Upper lobe of right lung (tissue), 1 donor: ENCODE results near the gene GPR50. TPM values are rescaled to one million over a fixed set of nuclear protein-coding genes. Genes with fewer than 3 reads are reported as not detected.

ENCODE experiments used
- ATAC-seq: fragments of 200-7000 bp; cut with Tn5 transposase; one replicate; pipeline ENCODE4 v1.9.1; 2020; ENCODE audit warnings: mild to moderate bottlenecking, moderate library complexity
- DNase-seq: peaks from one replicate; pipeline ENCODE4 v3.0.0-alpha.2; 2020
- H3K27ac ChIP-seq: fragments of 200-600 bp; one replicate; pipeline ENCODE4 v1.8.0; 2022
- H3K27me3 ChIP-seq: fragments of 200-600 bp; one replicate; pipeline ENCODE4 v1.8.0; 2022; ENCODE audit warnings: mild to moderate bottlenecking
- H3K36me3 ChIP-seq: fragments of 200-600 bp; one replicate; pipeline ENCODE4 v1.8.0; 2022
- H3K4me1 ChIP-seq: fragments of 200-600 bp; one replicate; pipeline ENCODE4 v1.8.0; 2022
- H3K4me3 ChIP-seq: fragments of 200-600 bp; one replicate; pipeline ENCODE4 v1.8.0; 2022; ENCODE audit warnings: mild to moderate bottlenecking
- H3K9me3 ChIP-seq: fragments of 200-600 bp; one replicate; pipeline ENCODE4 v1.8.0; 2022
- CTCF ChIP-seq: fragments of 200-600 bp; IDR thresholded peaks from one replicate; pipeline ENCODE4 v1.8.0; 2022; ENCODE audit warnings: antibody characterized with exemption
- intact Hi-C: fragments of 100-400 bp; cut with DNase I; formaldehyde crosslinking; loops from one replicate; pipeline ENCODE4 v1.11.0; 2022
- total RNA-seq: library from RNA; stranded (reverse); fragmentation: NEBNext Ultra II Directional; extraction: Animal tissue kit (Norgen Biotek cat#: 25700); gene quantifications from one replicate; pipeline ENCODE4 v1.2.1, GENCODE V29; 2021
- donor health status: DM: no; HTN: yes; CAD: no; lungs with severe emphysema.

GPR50 gene
- total RNA-seq, 1 donor from 2014 or later: not detected

DNA sequence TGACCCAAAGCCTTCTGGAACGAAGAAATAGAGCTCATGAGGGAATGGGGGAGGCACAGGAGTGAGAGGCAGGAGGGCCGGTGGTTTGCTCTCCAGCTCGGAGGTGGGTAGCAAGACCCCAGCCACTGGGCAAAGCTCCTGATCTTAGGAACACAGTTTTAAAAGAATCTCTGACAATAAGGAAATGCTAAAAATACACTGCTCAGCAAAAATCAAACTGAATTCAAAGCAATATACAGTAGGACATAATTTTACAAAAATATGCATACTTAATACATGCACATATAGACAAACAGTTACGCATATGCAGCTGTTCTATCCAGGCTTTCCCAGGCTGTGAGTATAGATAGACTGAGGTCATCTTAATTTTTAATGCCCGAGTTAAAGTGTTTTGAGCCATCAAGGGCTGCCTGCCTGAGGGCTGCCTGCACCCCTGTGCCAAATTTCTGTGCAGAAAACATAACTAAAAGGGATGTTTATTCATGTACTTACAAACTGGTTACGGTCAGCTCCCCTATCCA is 6.9 kb downstream of the GPR50 start:
- H3K36me3 ChIP-seq: no peaks in the 10 kb centered on the region
- H3K27me3 ChIP-seq: peaks cover 10% of the 10 kb centered on the region
- TF ChIP-seq CTCF: no peak
- no peak overlapping the region for H3K27ac ChIP-seq
- DNase-seq: no peak
- H3K4me3 ChIP-seq: no peak overlapping the region
- no peaks in the 10 kb centered on the region for H3K9me3 ChIP-seq
- no peak for ATAC-seq
- intact Hi-C loops: no loop called here
- no peaks in the 10 kb centered on the region for H3K4me1 ChIP-seq

DNA sequence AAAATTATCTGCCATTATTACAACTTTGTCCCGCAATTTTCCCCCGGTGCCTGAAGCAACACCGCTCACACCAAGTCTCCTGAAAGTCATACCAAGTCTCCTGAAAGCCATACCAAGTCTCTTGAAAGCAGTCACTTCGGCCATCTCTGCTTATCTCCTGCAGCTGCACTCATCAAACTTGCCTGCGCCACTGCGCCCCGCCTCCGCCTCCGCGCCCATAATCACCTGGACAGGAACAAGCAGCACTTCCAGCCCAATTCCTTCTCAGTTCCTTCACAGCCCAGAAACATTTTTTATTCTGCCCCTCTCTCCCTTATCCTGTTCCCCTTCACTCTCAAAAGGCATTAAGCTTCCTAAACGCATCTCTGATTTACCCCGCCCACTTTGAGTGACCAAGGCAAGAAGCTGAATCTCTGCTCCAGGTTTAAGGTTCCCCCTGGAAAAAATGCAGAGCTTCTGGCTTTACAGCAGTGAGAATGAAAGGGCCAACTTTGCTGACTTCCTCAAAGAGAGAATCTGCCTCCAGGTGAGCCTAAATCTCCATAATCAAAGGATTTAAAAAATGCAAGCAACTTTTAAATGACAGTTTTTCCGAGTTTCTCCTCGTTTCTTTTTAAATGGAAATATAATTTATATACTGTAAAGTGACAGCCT is 7.7 kb downstream of the GPR50 start:
- Histone ChIP-seq H3K4me3 (no peak overlapping the region), H3K4me1 (no peaks in the 10 kb centered on the region), H3K36me3 (no peaks in the 10 kb centered on the region), H3K27me3 (peaks cover 10% of the 10 kb centered on the region), H3K9me3 (no peaks in the 10 kb centered on the region), H3K27ac (no peak overlapping the region)
- DNase-seq: no peak
- intact Hi-C loops: no loop called here
- no peak for TF ChIP-seq CTCF
- ATAC-seq: no peak

DNA sequence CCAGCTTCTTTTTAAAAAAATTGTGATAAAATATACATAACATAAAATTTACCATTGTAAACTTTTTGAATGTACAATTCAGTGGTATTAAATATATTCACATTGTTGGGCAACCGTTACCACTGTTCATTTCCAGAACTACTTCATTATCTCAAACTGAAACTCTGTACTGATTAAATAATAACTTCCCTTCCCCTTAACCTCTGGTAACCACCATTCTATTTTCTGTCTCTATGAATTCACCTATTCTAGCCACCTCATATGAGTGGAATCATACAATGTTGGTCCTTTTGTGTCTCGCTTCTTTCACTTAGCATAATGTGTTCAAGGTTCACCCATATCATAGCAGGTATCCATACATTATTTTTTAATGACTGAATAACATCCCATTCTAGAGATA is 8.3 kb downstream of the GPR50 start:
- no peaks in the 10 kb centered on the region for H3K36me3 ChIP-seq
- intact Hi-C loops: no loop called here
- peaks cover 10% of the 10 kb centered on the region for H3K27me3 ChIP-seq

DNA sequence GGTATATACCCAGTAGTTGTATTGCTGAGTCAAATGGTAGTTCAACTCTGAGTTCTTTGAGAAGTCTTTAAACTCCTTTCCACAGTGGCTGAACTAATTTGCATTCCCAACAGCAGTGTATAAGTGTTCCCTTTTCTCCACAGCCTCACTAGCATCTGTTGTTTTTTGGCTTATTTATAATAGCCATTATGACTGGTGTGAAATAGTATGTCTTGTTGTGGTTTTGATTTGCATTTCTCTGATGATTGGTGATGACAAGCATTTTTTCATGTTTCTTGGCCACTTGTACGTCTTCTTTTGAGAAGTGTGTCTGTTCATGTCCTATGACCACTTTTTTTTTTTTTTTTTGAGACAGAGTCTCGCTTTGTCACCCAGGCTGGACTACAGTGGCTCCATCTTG is 30.5 kb downstream of the GPR50 start:
- TF ChIP-seq CTCF: no peak
- Histone ChIP-seq H3K36me3 (no peaks in the 10 kb centered on the region), H3K4me3 (no peak overlapping the region), H3K4me1 (no peaks in the 10 kb centered on the region), H3K27me3 (no peaks in the 10 kb centered on the region), H3K27ac (no peak overlapping the region), H3K9me3 (no peaks in the 10 kb centered on the region)
- DNase-seq: no peak
- no peak for ATAC-seq
- intact Hi-C loops: no loop called here

More for the DNA sequence above, 8.3 kb downstream of the GPR50 start:
- H3K4me3 ChIP-seq: no peak overlapping the region
- no peak overlapping the region for H3K27ac ChIP-seq
- DNase-seq (no peak), ATAC-seq (no peak)
- H3K4me1 ChIP-seq: no peaks in the 10 kb centered on the region
- no peaks in the 10 kb centered on the region for H3K9me3 ChIP-seq
- TF ChIP-seq CTCF: no peak

- Histone ChIP-seq H3K9me3 (no peaks in the 10 kb centered on the region), H3K4me1 (no peaks in the 10 kb centered on the region), H3K36me3 (no peaks in the 10 kb centered on the region), H3K27me3 (no peaks in the 10 kb centered on the region), H3K4me3 (no peak overlapping the region), H3K27ac (no peak overlapping the region)
- DNase-seq: no peak
- intact Hi-C loops: no loop called here
- ATAC-seq: no peak
- no peak for TF ChIP-seq CTCF
Observed at GRCh38 chrX:151225843-151226242, 49.5 kb downstream of the GPR50 start.
